ENCODE measurements around the gene ZRANB2.
A peak's percentile ranks its signal among the peaks of the same experiment; 100 is the strongest.

The ZRANB2 gene

DNA sequence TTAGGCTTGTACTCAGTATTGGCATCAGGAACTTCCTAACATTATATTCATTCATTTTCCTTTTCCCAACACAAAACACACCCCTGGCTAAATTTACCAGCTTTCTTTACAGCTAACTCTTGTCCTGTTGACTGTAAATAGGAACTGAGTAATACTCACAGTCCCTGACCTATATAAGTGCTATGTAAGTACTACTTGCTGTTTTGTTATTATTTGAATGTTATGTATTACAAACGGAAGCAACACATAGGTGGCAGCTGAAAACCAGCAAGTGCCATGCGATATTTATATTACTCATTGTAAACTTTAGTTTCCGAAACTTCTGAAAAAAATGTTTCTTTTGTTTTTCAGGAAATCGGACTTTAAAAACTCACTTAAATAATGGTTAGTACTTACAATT, 54.7 kb downstream of the ZRANB2 start:
- DNase-seq, result no peak

DNA sequence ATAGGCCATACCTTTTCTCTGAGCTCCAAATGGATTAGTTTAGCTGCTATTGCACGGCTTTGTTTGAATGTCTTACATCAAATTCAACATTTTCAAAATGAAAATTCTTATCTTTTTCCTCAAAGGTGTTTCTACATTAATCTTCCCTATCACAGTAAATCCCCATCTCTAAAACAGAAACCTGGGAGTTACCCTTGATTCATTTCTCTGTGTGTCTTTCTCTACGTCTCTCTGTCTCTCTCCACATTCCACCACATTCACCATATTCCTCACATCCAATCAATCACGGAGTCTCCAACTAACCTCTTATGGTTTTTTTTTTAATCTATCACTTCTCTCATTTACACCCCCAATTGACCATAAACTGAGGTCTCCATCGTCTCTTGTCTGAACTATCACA, 57.3 kb downstream of the ZRANB2 start:
- DNase-seq, result no peak

DNA sequence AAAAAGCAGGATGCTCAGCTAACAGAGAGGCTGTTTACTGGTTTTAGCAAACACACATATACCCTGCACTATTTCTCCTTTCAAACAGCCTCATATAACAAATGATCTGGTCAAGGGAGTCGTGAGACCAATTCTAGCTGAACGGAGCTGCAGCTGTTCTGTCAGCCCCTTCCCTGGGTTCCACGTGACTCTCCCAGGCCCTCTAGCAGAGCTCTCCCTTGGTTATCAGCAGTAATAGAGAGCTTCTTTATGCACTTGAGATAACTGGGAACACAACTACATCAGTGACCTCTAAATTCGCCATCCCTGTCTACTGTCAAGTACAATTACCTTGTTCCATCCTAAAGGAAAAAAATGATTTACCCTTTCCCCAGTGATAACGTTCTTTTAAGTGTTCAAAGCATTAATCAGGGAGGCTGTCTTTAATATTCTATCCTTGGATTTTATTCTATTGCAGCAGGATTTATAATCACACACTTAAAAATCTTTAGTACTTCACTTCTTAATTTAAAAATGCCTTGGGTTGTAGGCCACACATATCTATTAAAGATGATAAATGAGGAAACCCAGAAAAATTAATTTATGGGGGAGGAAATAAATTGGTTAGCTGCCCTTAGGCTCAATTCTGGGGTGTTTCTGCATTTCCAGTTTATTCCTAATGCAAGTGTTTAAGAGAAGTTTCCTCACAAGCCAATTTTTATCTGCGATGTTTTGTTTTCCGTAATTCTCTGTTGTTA, 61.4 kb downstream of the ZRANB2 start:
- DNase-seq, result peak in 1 of 2 experiments; percentile 17

DNA sequence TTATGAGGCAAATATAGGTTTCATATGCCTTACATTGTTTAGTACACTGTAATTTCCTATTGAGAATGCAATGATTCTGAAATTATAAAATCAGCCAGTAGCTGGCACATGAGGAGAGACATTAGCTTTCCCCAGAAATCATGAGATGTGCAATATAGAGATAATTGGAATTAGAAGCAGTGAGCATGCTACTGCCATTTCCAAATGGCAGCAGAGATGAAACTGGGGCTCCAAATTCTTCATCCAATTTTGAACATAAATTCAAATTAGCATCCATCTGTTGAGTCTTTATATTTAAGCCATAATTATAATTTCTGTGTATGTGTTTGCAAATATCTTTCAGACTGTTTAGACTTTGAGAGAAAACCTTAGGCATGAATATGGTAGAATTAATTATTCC, 62.0 kb downstream of the ZRANB2 start:
- no peak for DNase-seq

DNA sequence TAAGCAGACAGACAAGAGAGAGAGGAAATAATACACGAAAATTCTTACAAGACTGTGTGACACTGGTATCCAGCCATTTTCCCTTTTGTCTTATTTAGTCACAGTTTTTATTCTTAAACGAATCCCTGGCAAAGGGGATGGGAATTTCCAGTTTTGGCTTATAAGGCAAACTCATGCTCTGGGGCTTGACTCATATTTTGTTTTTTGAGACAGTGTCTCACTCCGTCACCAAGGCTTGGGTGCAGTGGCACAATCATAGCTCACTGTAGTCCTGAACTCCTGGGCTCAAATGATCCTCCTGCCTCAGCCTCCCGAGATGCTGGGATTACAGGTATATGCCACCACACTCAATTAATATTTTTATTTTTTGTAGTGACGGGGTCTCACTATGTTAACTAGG, 65.1 kb downstream of the ZRANB2 start:
- DNase-seq, result no peak

DNA sequence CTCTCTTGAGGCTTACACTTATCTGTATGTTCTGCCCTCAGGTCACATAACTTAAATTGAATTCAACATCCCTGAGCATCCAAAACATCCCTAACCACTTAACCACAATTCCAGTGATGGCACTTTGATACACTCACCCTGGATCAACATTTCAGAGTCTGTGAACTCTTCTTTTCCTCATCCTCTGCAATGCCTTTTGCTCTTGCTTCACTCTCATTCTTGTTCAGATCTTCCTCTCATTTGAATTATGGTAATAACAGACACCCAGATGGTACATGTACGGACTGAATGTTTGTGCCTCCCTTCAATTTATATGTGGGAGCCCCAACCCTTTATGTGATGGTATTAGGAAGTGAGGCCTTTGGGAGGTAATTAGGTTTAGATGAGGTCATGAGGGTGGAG, 66.7 kb downstream of the ZRANB2 start:
- no peak for DNase-seq
